Lower leg skin (tissue), 4 donors: ENCODE data around the gene KRT14. TPM values are rescaled to one million over a fixed set of nuclear protein-coding genes. Genes with fewer than 3 reads are reported as not detected.

Experiments
- DNase-seq, 2 donors: peaks; one replicate each; pipeline ENCODE4 v3.0.0-alpha.2; 2019; ENCODE audit warnings: low spot score in 2 of 2
- H3K4me3 ChIP-seq: fragments of 200-600 bp; sonication (generic); 2 replicates; pipeline ENCODE4 v1.5.1; 2017; ENCODE audit warnings: mild to moderate bottlenecking, low read depth; ENCODE audit not compliant: poor library complexity, severe bottlenecking
- CTCF ChIP-seq, 3 donors: fragments of 450-650 bp; IDR thresholded peaks; one replicate each; pipeline ENCODE4 v1.5.1; 2016; ENCODE audit warnings: antibody characterized with exemption in 3 of 3, mild to moderate bottlenecking in 3 of 3, moderate library complexity in 2 of 3
- POLR2A ChIP-seq, 2 donors: fragments of 450-650 bp; IDR thresholded peaks; one replicate each; pipeline ENCODE4 v1.6.1; 2016 to 2017; ENCODE audit warnings: antibody characterized with exemption in 2 of 2, mild to moderate bottlenecking in 1 of 2, moderate library complexity in 1 of 2
- WGBS, 2 donors: methylation state at CpG; one replicate each; pipeline ENCODE4 v1.1.5; 2018; 5-methylcytosine and 5-hydroxymethylcytosine counted together
- intact Hi-C: fragments of 100-400 bp; cut with DNase I; formaldehyde crosslinking; loops from one replicate; pipeline ENCODE4 v1.15.0; 2023; ENCODE audit warnings: low total_unique reads
- total RNA-seq, 4 donors: library from RNA; depleted of rRNA; stranded (reverse); fragments of >200 nt; gene quantifications; one replicate each; pipeline ENCODE4 v1.1.0, GENCODE V29; 2016

Gene KRT14
- total RNA-seq, 4 donors from 2014 or later: 4,210 to 7,487 (median 6,656) TPM

GRCh38 chr17:41561554-41561953 lies 25.1 kb downstream of the KRT14 start:
- intact Hi-C loops: no loop called here
- DNase-seq: no peak
- no peak overlapping the region for H3K4me3 ChIP-seq
- WGBS, 2 donors: 89 to 91% methylated on average over 6 of the region's 6 CpGs
- TF ChIP-seq POLR2A (IDR thresholded peaks at IDR 0.05) (no peak), CTCF (IDR thresholded peaks at IDR 0.05) (no peak)

- intact Hi-C loops: loop anchor here (10.0 kb wide), 1 partner anchor 85 kb away; no protein-coding TSS in a partner anchor
- DNase-seq: no peak
- 88 to 91% methylated on average over 2 of the region's 2 CpGs for WGBS, 2 donors
- TF ChIP-seq CTCF (IDR thresholded peaks at IDR 0.05) (no peak), POLR2A (IDR thresholded peaks at IDR 0.05) (no peak)
- H3K4me3 ChIP-seq: no peak overlapping the region
Measured at GRCh38 chr17:41559548-41559947, 27.1 kb downstream of the KRT14 start.

GRCh38 chr17:41556931-41557330 lies 29.8 kb downstream of the KRT14 start:
- intact Hi-C loops: loop anchor here (10.0 kb wide), 1 partner anchor 88 kb away; no protein-coding TSS in a partner anchor
- H3K4me3 ChIP-seq: no peak overlapping the region
- no peak for DNase-seq
- no peak for TF ChIP-seq CTCF (IDR thresholded peaks at IDR 0.05)
- no peak for TF ChIP-seq POLR2A (IDR thresholded peaks at IDR 0.05)
- 63 to 78% methylated on average over 9 of the region's 9 CpGs for WGBS, 2 donors

GRCh38 chr17:41556306-41556705 lies 30.4 kb downstream of the KRT14 start:
- 67 to 75% methylated on average over 5 of the region's 5 CpGs for WGBS, 2 donors
- TF ChIP-seq POLR2A (IDR thresholded peaks at IDR 0.05): no peak
- no peak for TF ChIP-seq CTCF (IDR thresholded peaks at IDR 0.05)
- intact Hi-C loops: loop anchor here (10.0 kb wide), 1 partner anchor 88 kb away; no protein-coding TSS in a partner anchor
- DNase-seq: no peak
- H3K4me3 ChIP-seq: no peak overlapping the region

GRCh38 chr17:41555105-41555887 lies 31.4 kb downstream of the KRT14 start:
- DNase-seq: no peak
- 74 to 76% methylated on average over 5 of the region's 5 CpGs for WGBS, 2 donors
- TF ChIP-seq CTCF (IDR thresholded peaks at IDR 0.05) (no peak), POLR2A (IDR thresholded peaks at IDR 0.05) (no peak)
- H3K4me3 ChIP-seq: no peak overlapping the region
- intact Hi-C loops: loop anchor here (10.0 kb wide), 1 partner anchor 90 kb away; no protein-coding TSS in a partner anchor
